Neural cell (in vitro differentiated cells): ENCODE results near the gene E2F2. TPM values are rescaled to one million over a fixed set of nuclear protein-coding genes. Genes with fewer than 3 reads are reported as not detected.

Experiments
- H2AFZ ChIP-seq: fragments of 200-600, 300-800 bp; sonication (generic), shearing (Covaris generic); 2 replicates; pipeline ENCODE4 v1.6.0; 2014; ENCODE audit warnings: low read depth, mild to moderate bottlenecking, antibody characterized with exemption, low read length, moderate library complexity
- H3F3A ChIP-seq: fragments of 200-600 bp; shearing (Covaris generic); 2 replicates; pipeline ENCODE4 v1.6.1; 2016; ENCODE audit warnings: mild to moderate bottlenecking, moderate library complexity, mixed read lengths, antibody characterized with exemption, low read length; ENCODE audit not compliant: insufficient read depth, poor library complexity, severe bottlenecking
- H3K27ac ChIP-seq: fragments of 200-600, 300-800 bp; sonication (generic), shearing (Covaris generic); 2 replicates; pipeline ENCODE4 v1.5.1; 2014; ENCODE audit warnings: mild to moderate bottlenecking, low read length, moderate library complexity
- H3K27me3 ChIP-seq: fragments of 300-800, 200-600 bp; sonication (generic), shearing (Covaris generic); 2 replicates; pipeline ENCODE4 v1.6.0; 2014; ENCODE audit warnings: mild to moderate bottlenecking, low read depth, low read length, moderate library complexity; ENCODE audit not compliant: insufficient read depth
- H3K36me3 ChIP-seq: fragments of 300-800, 200-600 bp; sonication (generic), shearing (Covaris generic); 2 replicates; pipeline ENCODE4 v1.5.1; 2014; ENCODE audit warnings: mild to moderate bottlenecking, antibody characterized with exemption, low read length, moderate library complexity; ENCODE audit not compliant: insufficient read depth
- H3K4me2 ChIP-seq: fragments of 300-800, 200-600 bp; sonication (generic), shearing (Covaris generic); 2 replicates; pipeline ENCODE4 v1.6.0; 2014; ENCODE audit warnings: mild to moderate bottlenecking, low read length
- H3K4me3 ChIP-seq: fragments of 300-800, 200-600 bp; sonication (generic), shearing (Covaris generic); 2 replicates; pipeline ENCODE4 v1.5.1; 2014; ENCODE audit warnings: mild to moderate bottlenecking, low read length, moderate library complexity
- H3K79me2 ChIP-seq: fragments of 200-600 bp; shearing (Covaris generic); replicated peaks from 2 replicates; pipeline ENCODE4 v1.6.0; 2014; ENCODE audit warnings: mild to moderate bottlenecking, low read length, moderate library complexity; ENCODE audit not compliant: insufficient read depth
- H3K9ac ChIP-seq: fragments of 300-800, 200-600 bp; sonication (generic), shearing (Covaris generic); 2 replicates; pipeline ENCODE4 v1.6.1; 2016; ENCODE audit warnings: mild to moderate bottlenecking, low read length, mixed read lengths
- H3K9me2 ChIP-seq: fragments of 200-600 bp; shearing (Covaris generic); 2 replicates; pipeline ENCODE4 v1.6.1; 2016; ENCODE audit warnings: mild to moderate bottlenecking, low read length, mixed read lengths; ENCODE audit not compliant: insufficient read depth
- H3K9me3 ChIP-seq: fragments of 200-600, 300-800 bp; sonication (generic), shearing (Covaris generic); 2 replicates; pipeline ENCODE4 v1.6.1; 2016; ENCODE audit warnings: mild to moderate bottlenecking, mixed run types, low read length, moderate library complexity, mixed read lengths
- H4K20me1 ChIP-seq: fragments of 200-600 bp; shearing (Covaris generic); 2 replicates; pipeline ENCODE4 v1.6.1; 2016; ENCODE audit warnings: mild to moderate bottlenecking, mixed run types; ENCODE audit not compliant: insufficient read depth
- EP300 ChIP-seq: fragments of 450-650 bp; conservative IDR thresholded peaks from 2 replicates; pipeline ENCODE4 v1.6.1; 2014; ENCODE audit warnings: antibody characterized with exemption, mild to moderate bottlenecking, moderate library complexity; ENCODE audit not compliant: poor library complexity, severe bottlenecking
- EZH2 ChIP-seq: fragments of 200-600, 300-800 bp; shearing (Covaris generic), sonication (generic); IDR thresholded peaks from 2 replicates; pipeline ENCODE4 v1.6.1; 2014; ENCODE audit warnings: antibody characterized with exemption, low read length, borderline replicate concordance, mild to moderate bottlenecking; ENCODE audit not compliant: insufficient read depth, poor library complexity, severe bottlenecking
- MXI1 ChIP-seq: fragments of 450-650 bp; conservative IDR thresholded peaks from 2 replicates; pipeline ENCODE4 v1.6.1; 2014; ENCODE audit warnings: antibody characterized with exemption, mild to moderate bottlenecking; ENCODE audit not compliant: poor library complexity, severe bottlenecking
- POLR2AphosphoS5 ChIP-seq: IDR thresholded peaks from 2 replicates; pipeline ENCODE4 v1.6.1; 2012
- RAD21 ChIP-seq: fragments of 450-650 bp; conservative IDR thresholded peaks from 2 replicates; pipeline ENCODE4 v1.6.1; 2014; ENCODE audit warnings: antibody characterized with exemption, mild to moderate bottlenecking, moderate library complexity
- REST ChIP-seq: IDR thresholded peaks from 2 replicates; pipeline ENCODE4 v1.6.1; 2012; ENCODE audit warnings: borderline replicate concordance
- SMC3 ChIP-seq: fragments of 450-650 bp; conservative IDR thresholded peaks from 2 replicates; pipeline ENCODE4 v1.6.1; 2014; ENCODE audit warnings: antibody characterized with exemption, mild to moderate bottlenecking, moderate library complexity; ENCODE audit not compliant: poor library complexity
- TAF1 ChIP-seq: IDR thresholded peaks from 2 replicates; pipeline ENCODE4 v1.6.1; 2012; ENCODE audit warnings: low read depth
- polyA plus RNA-seq: library from polyadenylated mRNA; depleted of rRNA; stranded (reverse); fragments of >200 nt; gene quantifications from 2 replicates; pipeline ENCODE4 v1.2.3, GENCODE V29; 2014
- TF ChIP-seq, protein P1 (sequence below): fragments of 450-650 bp; IDR thresholded peaks from 2 replicates; pipeline ENCODE4 v1.5.1; 2014; ENCODE audit warnings: antibody characterized with exemption, mild to moderate bottlenecking, moderate library complexity; ENCODE audit not compliant: poor library complexity, severe bottlenecking

E2F2 gene
- polyA plus RNA-seq, 1 donor from 2014 or later = 0.16 TPM

GRCh38 chr1:23500466-23500865 is 30.6 kb downstream of the E2F2 start:
- Histone ChIP-seq H3K4me3 (no peak overlapping the region), H3F3A (no peaks in the 10 kb centered on the region), H3K9ac (no peak overlapping the region), H4K20me1 (no peaks in the 10 kb centered on the region), H3K4me2 (no peak overlapping the region), H3K27ac (no peak overlapping the region), H3K9me3 (no peaks in the 10 kb centered on the region), H3K79me2 (no peaks in the 10 kb centered on the region), H3K36me3 (no peaks in the 10 kb centered on the region), H3K27me3 (no peaks in the 10 kb centered on the region), H3K9me2 (no peaks in the 10 kb centered on the region), H2AFZ (no peak overlapping the region)
- TF ChIP-seq RAD21 = no peak
- TF ChIP-seq, protein P1, sequence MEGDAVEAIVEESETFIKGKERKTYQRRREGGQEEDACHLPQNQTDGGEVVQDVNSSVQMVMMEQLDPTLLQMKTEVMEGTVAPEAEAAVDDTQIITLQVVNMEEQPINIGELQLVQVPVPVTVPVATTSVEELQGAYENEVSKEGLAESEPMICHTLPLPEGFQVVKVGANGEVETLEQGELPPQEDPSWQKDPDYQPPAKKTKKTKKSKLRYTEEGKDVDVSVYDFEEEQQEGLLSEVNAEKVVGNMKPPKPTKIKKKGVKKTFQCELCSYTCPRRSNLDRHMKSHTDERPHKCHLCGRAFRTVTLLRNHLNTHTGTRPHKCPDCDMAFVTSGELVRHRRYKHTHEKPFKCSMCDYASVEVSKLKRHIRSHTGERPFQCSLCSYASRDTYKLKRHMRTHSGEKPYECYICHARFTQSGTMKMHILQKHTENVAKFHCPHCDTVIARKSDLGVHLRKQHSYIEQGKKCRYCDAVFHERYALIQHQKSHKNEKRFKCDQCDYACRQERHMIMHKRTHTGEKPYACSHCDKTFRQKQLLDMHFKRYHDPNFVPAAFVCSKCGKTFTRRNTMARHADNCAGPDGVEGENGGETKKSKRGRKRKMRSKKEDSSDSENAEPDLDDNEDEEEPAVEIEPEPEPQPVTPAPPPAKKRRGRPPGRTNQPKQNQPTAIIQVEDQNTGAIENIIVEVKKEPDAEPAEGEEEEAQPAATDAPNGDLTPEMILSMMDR = no peak
- TF ChIP-seq MXI1 = no peak
- TF ChIP-seq REST = no peak
- TF ChIP-seq EP300 = no peak
- TF ChIP-seq TAF1 = no peak
- no peak for TF ChIP-seq SMC3
- no peak for TF ChIP-seq EZH2

DNA sequence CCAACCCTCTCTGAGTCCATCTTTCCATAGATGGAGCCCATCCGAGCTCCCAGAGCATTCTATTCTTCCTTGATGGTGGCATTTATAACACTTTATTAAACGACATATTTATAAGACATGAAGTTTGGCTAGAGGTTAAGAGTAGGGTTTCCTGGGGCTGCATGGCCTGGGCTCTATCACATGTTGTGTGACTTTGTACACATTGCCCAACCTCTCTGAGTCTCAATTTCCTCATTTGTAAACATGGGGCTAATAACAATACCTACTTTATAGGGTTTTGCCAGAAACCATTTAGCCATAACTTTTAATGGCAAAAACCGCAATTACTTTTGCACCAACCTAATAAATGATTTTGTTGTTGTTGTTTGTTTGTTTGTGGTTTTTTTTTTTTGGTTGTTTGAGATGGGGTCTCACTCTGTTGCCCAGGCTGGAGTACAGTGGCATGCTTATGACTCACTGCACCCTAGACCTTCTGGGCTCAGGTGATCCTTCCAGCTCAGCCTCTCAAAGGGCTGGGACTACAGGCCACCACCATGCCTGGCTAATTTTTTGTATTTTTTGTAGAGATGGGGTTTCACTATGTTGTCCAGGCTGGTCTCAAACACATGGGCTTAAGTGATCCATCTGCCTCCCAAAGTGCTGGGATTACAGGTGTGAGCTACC is 33.1 kb downstream of the E2F2 start:
- Histone ChIP-seq H3F3A (no peaks in the 10 kb centered on the region), H3K27ac (no peak overlapping the region), H3K9me2 (no peaks in the 10 kb centered on the region), H3K9me3 (no peaks in the 10 kb centered on the region), H3K27me3 (no peaks in the 10 kb centered on the region), H3K4me2 (no peak overlapping the region), H2AFZ (no peak overlapping the region), H3K4me3 (no peak overlapping the region), H3K9ac (no peak overlapping the region), H3K79me2 (no peaks in the 10 kb centered on the region), H3K36me3 (no peaks in the 10 kb centered on the region), H4K20me1 (no peaks in the 10 kb centered on the region)
- TF ChIP-seq EP300 (no peak), REST (no peak), MXI1 (no peak), POLR2AphosphoS5 (no peak), SMC3 (no peak), RAD21 (no peak)
- TF ChIP-seq, protein P1 = no peak
